Stomach (tissue), 4 donors: Measurements from ENCODE around the gene DYRK1A.

Experiments
- EP300 ChIP-seq: sonication (generic); formaldehyde crosslinking; IDR thresholded peaks from one replicate; pipeline ENCODE4 v1.6.1; 2017; ENCODE audit warnings: antibody characterized with exemption
- POLR2A ChIP-seq, 4 donors: fragments of 450-650 bp; IDR thresholded peaks; one replicate each; pipeline ENCODE4 v1.6.1; 2016; ENCODE audit warnings: antibody characterized with exemption in 4 of 4, control low read depth in 2 of 4, mild to moderate bottlenecking in 1 of 4, moderate library complexity in 1 of 4
- TF ChIP-seq, protein P1 (sequence below), 7 experiments: fragments of 450-650 bp in 4 of 7; fragments of 200-600 bp in 3 of 7; sonication (generic) in 3 of 7; IDR thresholded peaks; one replicate each; pipeline ENCODE4 v1.5.1; 2016 to 2019; ENCODE audit warnings: antibody characterized with exemption in 7 of 7, control low read depth in 2 of 7, mild to moderate bottlenecking in 1 of 7

DNA sequence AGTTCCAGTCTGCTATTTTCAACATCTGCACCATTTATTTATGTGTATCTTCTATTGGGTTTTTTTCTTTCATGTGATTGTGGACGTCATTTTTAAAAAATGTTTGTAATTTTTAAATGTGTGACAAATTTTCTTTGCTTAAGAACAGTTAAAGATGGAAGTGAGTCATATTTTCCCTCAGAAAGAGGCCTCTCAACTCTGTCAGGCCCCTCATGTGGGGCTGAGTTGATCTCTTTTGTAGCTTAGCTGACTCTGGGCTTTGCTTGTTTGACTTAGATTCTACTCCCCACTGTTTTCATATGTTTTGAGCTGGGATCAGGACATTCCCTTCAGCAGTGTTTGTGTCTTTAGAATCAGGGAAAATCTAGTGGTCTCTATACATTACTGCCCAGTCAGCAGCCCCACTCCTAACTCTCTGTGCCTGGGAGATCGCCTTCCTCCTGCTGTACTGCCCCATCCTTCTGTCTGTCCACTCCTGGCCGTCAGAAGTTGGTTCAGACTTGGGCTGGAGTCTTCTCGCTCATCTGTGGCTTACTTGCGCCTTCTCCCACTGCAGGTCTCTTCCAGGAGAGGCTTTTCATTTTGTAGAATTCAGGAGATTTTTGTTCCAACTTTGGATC is 137.4 kb downstream of the DYRK1A start:
- TF ChIP-seq, protein P1, sequence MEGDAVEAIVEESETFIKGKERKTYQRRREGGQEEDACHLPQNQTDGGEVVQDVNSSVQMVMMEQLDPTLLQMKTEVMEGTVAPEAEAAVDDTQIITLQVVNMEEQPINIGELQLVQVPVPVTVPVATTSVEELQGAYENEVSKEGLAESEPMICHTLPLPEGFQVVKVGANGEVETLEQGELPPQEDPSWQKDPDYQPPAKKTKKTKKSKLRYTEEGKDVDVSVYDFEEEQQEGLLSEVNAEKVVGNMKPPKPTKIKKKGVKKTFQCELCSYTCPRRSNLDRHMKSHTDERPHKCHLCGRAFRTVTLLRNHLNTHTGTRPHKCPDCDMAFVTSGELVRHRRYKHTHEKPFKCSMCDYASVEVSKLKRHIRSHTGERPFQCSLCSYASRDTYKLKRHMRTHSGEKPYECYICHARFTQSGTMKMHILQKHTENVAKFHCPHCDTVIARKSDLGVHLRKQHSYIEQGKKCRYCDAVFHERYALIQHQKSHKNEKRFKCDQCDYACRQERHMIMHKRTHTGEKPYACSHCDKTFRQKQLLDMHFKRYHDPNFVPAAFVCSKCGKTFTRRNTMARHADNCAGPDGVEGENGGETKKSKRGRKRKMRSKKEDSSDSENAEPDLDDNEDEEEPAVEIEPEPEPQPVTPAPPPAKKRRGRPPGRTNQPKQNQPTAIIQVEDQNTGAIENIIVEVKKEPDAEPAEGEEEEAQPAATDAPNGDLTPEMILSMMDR (IDR thresholded peaks at IDR 0.05): no peak
- TF ChIP-seq EP300 (no peak), POLR2A (IDR thresholded peaks at IDR 0.05) (no peak)
